SK-N-MC (cell line): Measurements from ENCODE around the gene OR11A1.

Source experiments
- EZH2 ChIP-seq: fragments of 200-600 bp; sonication (generic); IDR thresholded peaks from one replicate; pipeline ENCODE4 v1.6.1; 2017; ENCODE audit warnings: antibody characterized with exemption
- POLR2AphosphoS5 ChIP-seq: IDR thresholded peaks from 2 replicates; pipeline ENCODE4 v1.6.1; 2012; ENCODE audit warnings: mild to moderate bottlenecking, low read depth, low read length, borderline replicate concordance

DNA sequence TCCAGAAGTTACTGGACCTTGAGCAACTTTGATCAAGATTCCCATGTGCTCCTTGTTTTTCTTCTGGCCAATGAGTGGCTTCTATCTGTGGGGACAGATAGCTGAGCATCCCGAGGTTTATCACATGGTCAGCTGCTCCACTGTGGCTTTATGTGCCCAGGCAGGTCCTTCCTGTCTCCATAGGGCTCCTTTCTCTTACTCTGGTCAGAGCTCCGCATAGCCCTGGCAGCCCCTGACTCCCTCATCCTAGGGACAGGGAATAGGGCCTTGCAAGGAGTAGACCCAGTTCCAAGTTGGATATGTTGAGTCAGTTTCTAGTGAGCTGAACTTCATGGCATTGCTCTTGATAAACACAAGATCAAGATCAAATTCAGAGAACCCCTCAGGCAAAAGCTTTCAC, 37.3 kb upstream of the OR11A1 start:
- TF ChIP-seq EZH2 (no peak), POLR2AphosphoS5 (no peak)
